K562 (cell line): ENCODE data around the gene LGALS8. TPM values are rescaled to one million over a fixed set of nuclear protein-coding genes. Genes with fewer than 3 reads are reported as not detected.

Source experiments
- CBFA2T2 ChIP-seq: fragments of 450-650 bp; conservative IDR thresholded peaks from 2 replicates; pipeline ENCODE4 v1.6.1; 2017; ENCODE audit warnings: mild to moderate bottlenecking
- CREM ChIP-seq: IDR thresholded peaks from 2 replicates; pipeline ENCODE4 v1.6.1; 2014; ENCODE audit warnings: antibody characterized with exemption, low read depth
- E2F8 ChIP-seq: fragments of 450-650 bp; IDR thresholded peaks from 2 replicates; pipeline ENCODE4 v1.7.1; 2018; ENCODE audit warnings: mild to moderate bottlenecking, low read depth; ENCODE audit not compliant: partially characterized antibody
- ESRRA ChIP-seq: fragments of 450-650 bp; IDR thresholded peaks from 2 replicates; pipeline ENCODE4 v1.6.1; 2014; ENCODE audit warnings: low read depth, mild to moderate bottlenecking, moderate library complexity, borderline replicate concordance
- HDAC3 ChIP-seq: fragments of 450-650 bp; IDR thresholded peaks from 2 replicates; pipeline ENCODE4 v1.6.1; 2018; ENCODE audit warnings: borderline replicate concordance, mild to moderate bottlenecking, moderate library complexity; ENCODE audit not compliant: partially characterized antibody
- L3MBTL2 ChIP-seq: fragments of 450-650 bp; IDR thresholded peaks from 2 replicates; pipeline ENCODE4 v1.6.1; 2016; ENCODE audit warnings: mild to moderate bottlenecking, moderate library complexity
- MAX ChIP-seq: sonication (generic); formaldehyde crosslinking; IDR thresholded peaks from 2 replicates; pipeline ENCODE4 v1.9.0; 2022; ENCODE audit warnings: mild to moderate bottlenecking, missing genetic modification reagents
- NFE2 ChIP-seq: IDR thresholded peaks from 2 replicates; pipeline ENCODE4 v1.6.1; 2014; ENCODE audit warnings: antibody characterized with exemption, low read depth
- PCBP1 ChIP-seq: fragments of 200-400 bp; formaldehyde crosslinking; IDR thresholded peaks from 2 replicates; pipeline ENCODE4 v1.6.1; 2018; ENCODE audit warnings: mild to moderate bottlenecking, low read depth, low read length; ENCODE audit not compliant: poor library complexity, severe bottlenecking
- PPARD ChIP-seq: fragments of 250-450 bp; sonication (Bioruptor Pico); IDR thresholded peaks from 2 replicates; pipeline ENCODE4 v1.8.0; 2022; ENCODE audit warnings: inconsistent platforms, mild to moderate bottlenecking, moderate library complexity
- PURB ChIP-seq: sonication (generic); formaldehyde crosslinking; IDR thresholded peaks from 2 replicates; pipeline ENCODE4 v1.9.0; 2021; ENCODE audit warnings: low read depth, mild to moderate bottlenecking, missing genetic modification reagents
- RB1 ChIP-seq: fragments of 450-650 bp; IDR thresholded peaks from 2 replicates; pipeline ENCODE4 v1.6.1; 2017; ENCODE audit warnings: low read depth, mild to moderate bottlenecking
- RHOXF2B ChIP-seq: fragments of 250-450 bp; sonication (Bioruptor Pico); conservative IDR thresholded peaks from 2 replicates; pipeline ENCODE4 v1.5.1; 2021
- RUNX1 ChIP-seq: sonication (generic); IDR thresholded peaks from 2 replicates; pipeline ENCODE4 v1.6.1; 2016; ENCODE audit warnings: antibody characterized with exemption, low read depth
- SP1 ChIP-seq: sonication (generic); formaldehyde crosslinking; IDR thresholded peaks from 2 replicates; pipeline ENCODE4 v1.8.1; 2022; ENCODE audit warnings: mild to moderate bottlenecking, missing genetic modification reagents
- SRF ChIP-seq, 2 experiments: fragments of 250-450, 450-650 bp in 1 of 2; sonication (Bioruptor Pico) in 1 of 2; sonication (generic) in 1 of 2; formaldehyde crosslinking; IDR thresholded peaks; 2 replicates each; pipeline versions ENCODE4 v1.5.0 to v1.5.1; 2020 to 2022; ENCODE audit warnings: mild to moderate bottlenecking in 1 of 2, missing genetic modification reagents in 1 of 2
- TAL1 ChIP-seq: fragments of 450-650 bp; IDR thresholded peaks from 2 replicates; pipeline ENCODE4 v1.6.1; 2016; ENCODE audit warnings: mild to moderate bottlenecking
- TEAD1 ChIP-seq, 2 experiments: fragments of 450-650 bp in 1 of 2; sonication (generic) in 1 of 2; formaldehyde crosslinking; IDR thresholded peaks; 2 replicates each; pipeline versions ENCODE4 v1.4.0 to v1.8.0; 2020 to 2022; ENCODE audit warnings: mild to moderate bottlenecking in 2 of 2, missing genetic modification reagents in 1 of 2
- ZC3H11A ChIP-seq: IDR thresholded peaks from 2 replicates; pipeline ENCODE4 v1.6.1; 2012; ENCODE audit warnings: low read depth, low read length, improper control_type of control experiment
- ZNF121 ChIP-seq: sonication (generic); formaldehyde crosslinking; conservative IDR thresholded peaks from 2 replicates; pipeline ENCODE4 v1.8.0; 2022; ENCODE audit warnings: missing genetic modification reagents
- ZNF79 ChIP-seq: fragments of 250-450 bp; sonication (Bioruptor Pico); IDR thresholded peaks from 2 replicates; pipeline ENCODE4 v1.4.0; 2020; ENCODE audit warnings: low read depth, mild to moderate bottlenecking, moderate library complexity
- polyA plus RNA-seq, 8 experiments: library from polyadenylated mRNA; depleted of rRNA in 4 of 8; stranded (reverse) in 5 of 8; unstranded in 3 of 8; fragments of >200 nt; fragmentation: Nextera tagmentation in 2 of 8; fragmentation: Illumina TruSeq in 1 of 8; extraction: Ambion mirVana in 2 of 8; extraction: Trizol in 1 of 8; gene quantifications; 2 replicates each; pipeline versions ENCODE4 v1.2.1 to v1.2.3, GENCODE V29; 2011 to 2014; ENCODE audit warnings: inconsistent platforms in 1 of 8, missing spikeins in 1 of 8
- total RNA-seq, 7 experiments: library from RNA; depleted of rRNA in 6 of 7; stranded (reverse); fragments of >200 nt in 6 of 7; fragmentation: Illumina TruSeq in 2 of 7; extraction: Trizol in 2 of 7; gene quantifications; 2 replicates each; pipeline versions ENCODE4 v1.2.1 to v1.2.3, GENCODE V29; 2011 to 2021; ENCODE audit warnings: low replicate concordance in 1 of 7
- TF ChIP-seq, protein P1 (sequence below): fragments of 250-450 bp; sonication (Bioruptor Pico); IDR thresholded peaks from 2 replicates; pipeline ENCODE4 v1.8.0; 2022; ENCODE audit warnings: inconsistent platforms, mild to moderate bottlenecking, moderate library complexity, borderline replicate concordance
- TF ChIP-seq, protein P2 (sequence below): fragments of 450-650 bp; IDR thresholded peaks from 2 replicates; pipeline ENCODE4 v1.6.1; 2016; ENCODE audit warnings: low read depth, mild to moderate bottlenecking, moderate library complexity

Gene LGALS8
- total and polyA plus RNA-seq, 9 of the 15 experiments (the other 6 are each of a cell fraction or from before 2014, with no cell fraction given): 57.4 to 87.7 (median 70.3) TPM

- TF ChIP-seq, protein P1, sequence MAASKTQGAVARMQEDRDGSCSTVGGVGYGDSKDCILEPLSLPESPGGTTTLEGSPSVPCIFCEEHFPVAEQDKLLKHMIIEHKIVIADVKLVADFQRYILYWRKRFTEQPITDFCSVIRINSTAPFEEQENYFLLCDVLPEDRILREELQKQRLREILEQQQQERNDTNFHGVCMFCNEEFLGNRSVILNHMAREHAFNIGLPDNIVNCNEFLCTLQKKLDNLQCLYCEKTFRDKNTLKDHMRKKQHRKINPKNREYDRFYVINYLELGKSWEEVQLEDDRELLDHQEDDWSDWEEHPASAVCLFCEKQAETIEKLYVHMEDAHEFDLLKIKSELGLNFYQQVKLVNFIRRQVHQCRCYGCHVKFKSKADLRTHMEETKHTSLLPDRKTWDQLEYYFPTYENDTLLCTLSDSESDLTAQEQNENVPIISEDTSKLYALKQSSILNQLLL (CRISPR knock-in tag): no peak
- TF ChIP-seq CBFA2T2 (peak; percentile 88), PURB (CRISPR knock-in tag) (no peak), SP1 (CRISPR knock-in tag) (0 out of 2 replicates have a peak, but pooled peaks have one; percentile 29), L3MBTL2 (0 out of 2 replicates have a peak, but pooled peaks have one; percentile 10), MAX (CRISPR knock-in tag) (no peak), RUNX1 (0 out of 2 replicates have a peak, but pooled peaks have one; percentile 64), RB1 (no peak), ZNF121 (CRISPR knock-in tag) (no peak), PPARD (CRISPR knock-in tag) (no peak), PCBP1 (no peak), NFE2 (0 out of 2 replicates have a peak, but pooled peaks have one; percentile 9), ESRRA (peak; percentile 84), RHOXF2B (CRISPR knock-in tag) (no peak), TAL1 (peak; percentile 87), HDAC3 (peak; percentile 65), SRF (CRISPR knock-in tag; IDR thresholded peaks at IDR 0.05) (no peak), ZC3H11A (no peak), E2F8 (peak; percentile 47), ZNF79 (no peak), CREM (peak; percentile 48; the same call in 1 of the 2 replicates), TEAD1 (CRISPR knock-in tag; IDR thresholded peaks at IDR 0.05) (peak; percentile 86 to 95)
- TF ChIP-seq, protein P2, sequence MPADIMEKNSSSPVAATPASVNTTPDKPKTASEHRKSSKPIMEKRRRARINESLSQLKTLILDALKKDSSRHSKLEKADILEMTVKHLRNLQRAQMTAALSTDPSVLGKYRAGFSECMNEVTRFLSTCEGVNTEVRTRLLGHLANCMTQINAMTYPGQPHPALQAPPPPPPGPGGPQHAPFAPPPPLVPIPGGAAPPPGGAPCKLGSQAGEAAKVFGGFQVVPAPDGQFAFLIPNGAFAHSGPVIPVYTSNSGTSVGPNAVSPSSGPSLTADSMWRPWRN: peak; percentile 69
These were observed 9.1 kb downstream of the LGALS8 start (continued) for GRCh38 chr1:236532850-236533249.
